GM18502 (cell line): ENCODE results near the gene MRPL32.
A peak's percentile ranks its signal among the peaks of the same experiment; 100 is the strongest.

Experiments used
- ATAC-seq: cut with Tn5 transposase; IDR thresholded peaks from one replicate; pipeline ENCODE4 v1.9.1; 2021; ENCODE audit warnings: mild to moderate bottlenecking; ENCODE audit not compliant: unreplicated experiment, poor library complexity

The MRPL32 gene

DNA sequence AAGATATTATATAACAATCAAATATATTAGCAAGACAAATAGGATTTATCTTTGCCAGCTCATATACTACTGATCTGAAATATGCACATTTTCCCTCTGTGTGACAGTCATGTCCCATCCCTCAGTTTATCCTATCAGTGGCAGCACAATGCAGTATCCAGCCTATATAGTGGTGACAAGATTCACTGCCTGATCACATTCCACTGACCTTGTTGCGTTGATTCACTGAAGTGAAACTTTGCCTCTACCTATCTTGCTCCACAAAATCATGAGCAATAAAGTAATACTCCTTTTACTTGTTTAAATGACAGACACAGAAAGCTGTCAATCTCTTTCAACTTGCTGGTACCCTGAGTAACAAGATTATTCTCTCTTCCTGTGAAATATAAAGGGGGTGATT is 6.5 kb upstream of the MRPL32 start:
- ATAC-seq = no peak

- no peak for ATAC-seq
Observed at GRCh38 chr7:42926204-42926603, 6.0 kb upstream of the MRPL32 start.

DNA sequence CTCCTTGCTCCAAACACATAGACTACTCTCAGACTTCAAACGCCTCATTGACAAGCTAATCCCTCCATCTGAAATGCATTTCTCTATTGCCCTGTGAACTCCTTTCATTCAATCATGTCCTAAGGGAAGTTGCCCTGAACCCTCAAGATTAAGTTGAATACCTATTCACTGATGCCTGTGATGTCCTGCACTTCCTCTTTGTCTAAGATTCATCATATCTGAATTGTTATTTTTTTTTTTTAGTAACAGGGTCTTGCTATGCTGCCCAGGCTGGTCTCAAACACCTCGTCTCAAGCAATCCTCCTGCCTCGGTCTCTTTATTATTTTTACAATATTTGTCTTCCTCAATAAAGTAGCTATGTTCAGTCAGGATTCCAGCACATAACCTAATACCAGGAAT is 3.4 kb upstream of the MRPL32 start:
- no peak for ATAC-seq

GRCh38 chr7:42929449-42929848 is 2.7 kb upstream of the MRPL32 start:
- no peak for ATAC-seq

DNA sequence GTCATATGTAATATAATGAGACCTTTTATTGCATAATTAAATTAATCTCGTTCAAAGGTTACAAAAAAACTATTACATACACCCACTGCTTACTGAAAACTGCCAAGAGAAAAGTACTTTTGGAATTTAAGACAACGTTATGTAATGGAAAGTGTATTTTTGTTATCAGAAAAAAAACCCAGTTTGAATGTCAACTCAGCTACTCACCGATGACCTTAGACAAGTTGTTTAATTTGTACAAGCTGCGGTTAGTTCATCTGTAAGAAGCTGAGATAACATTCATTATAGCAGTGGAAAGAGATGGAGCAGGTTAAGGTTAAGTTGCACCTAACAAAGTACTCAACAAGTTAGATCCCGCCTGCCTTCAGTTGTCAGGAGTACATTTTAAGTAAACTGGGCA is 1.3 kb upstream of the MRPL32 start:
- no peak for ATAC-seq

DNA sequence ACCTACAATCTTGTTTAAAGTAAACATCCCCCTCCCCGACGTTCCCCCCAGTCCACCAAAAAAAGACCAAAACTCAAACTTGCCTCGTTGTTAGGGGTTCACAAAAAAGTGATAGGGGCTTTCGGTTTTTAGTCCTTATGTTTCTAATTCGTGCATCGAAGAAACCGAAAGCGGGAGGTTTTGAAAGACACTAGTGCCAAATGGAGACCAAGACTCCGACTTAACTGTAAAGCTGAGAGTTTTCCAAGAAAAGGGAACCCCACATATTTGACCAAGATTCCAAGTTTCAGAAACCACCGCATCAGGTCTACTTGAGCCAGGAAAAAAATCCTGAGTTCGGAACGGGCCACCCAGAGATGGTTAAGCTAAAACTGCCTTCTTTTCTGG is 736 bp upstream of the MRPL32 start:
- no peak for ATAC-seq

- no peak for ATAC-seq
Observed at GRCh38 chr7:42932811-42933591, 825 bp downstream of the MRPL32 start.

- ATAC-seq = no peak
Observed at GRCh38 chr7:42934291-42934690, 2.1 kb downstream of the MRPL32 start.

GRCh38 chr7:42935861-42936260 is 3.7 kb downstream of the MRPL32 start:
- ATAC-seq = no peak

DNA sequence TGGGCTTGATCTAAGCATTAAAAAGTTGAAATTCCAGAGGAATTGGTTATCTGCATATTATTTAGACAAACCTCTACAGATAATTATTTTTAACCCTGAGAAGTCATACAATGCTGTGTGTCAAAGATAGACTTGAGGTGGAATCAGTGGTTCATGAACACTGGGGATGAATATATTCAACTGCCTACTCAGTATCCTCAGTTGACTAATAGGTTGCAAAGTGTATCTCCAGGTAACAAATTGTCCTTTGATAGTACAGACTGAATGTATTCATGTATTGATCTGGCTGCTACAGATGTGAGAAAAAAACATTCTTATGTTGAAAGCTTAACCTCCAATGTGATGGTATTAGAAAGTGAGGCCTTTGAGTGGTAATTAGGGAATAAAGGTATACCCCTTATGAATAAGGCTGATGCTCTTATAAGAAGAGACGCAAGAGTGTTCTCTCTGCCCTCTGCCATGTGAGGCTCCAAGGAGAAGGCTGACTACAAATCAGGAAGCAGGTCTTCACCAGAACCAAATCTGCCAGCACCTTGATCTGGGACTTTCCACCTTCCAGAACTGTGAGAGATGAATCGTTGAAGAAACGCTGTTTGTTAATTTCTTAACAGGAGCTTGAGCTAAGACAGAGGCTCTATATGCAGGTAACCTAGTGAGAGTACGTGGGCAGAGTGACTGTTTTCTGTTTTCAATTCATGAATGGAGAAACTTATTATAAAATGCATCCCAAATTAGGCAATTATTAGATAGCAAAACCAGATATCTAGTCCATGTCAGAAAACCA is 7.5 kb downstream of the MRPL32 start:
- ATAC-seq = peak; percentile 48

- ATAC-seq = peak; percentile 52
Observed at GRCh38 chr7:42940985-42941847, 9.0 kb downstream of the MRPL32 start.

DNA sequence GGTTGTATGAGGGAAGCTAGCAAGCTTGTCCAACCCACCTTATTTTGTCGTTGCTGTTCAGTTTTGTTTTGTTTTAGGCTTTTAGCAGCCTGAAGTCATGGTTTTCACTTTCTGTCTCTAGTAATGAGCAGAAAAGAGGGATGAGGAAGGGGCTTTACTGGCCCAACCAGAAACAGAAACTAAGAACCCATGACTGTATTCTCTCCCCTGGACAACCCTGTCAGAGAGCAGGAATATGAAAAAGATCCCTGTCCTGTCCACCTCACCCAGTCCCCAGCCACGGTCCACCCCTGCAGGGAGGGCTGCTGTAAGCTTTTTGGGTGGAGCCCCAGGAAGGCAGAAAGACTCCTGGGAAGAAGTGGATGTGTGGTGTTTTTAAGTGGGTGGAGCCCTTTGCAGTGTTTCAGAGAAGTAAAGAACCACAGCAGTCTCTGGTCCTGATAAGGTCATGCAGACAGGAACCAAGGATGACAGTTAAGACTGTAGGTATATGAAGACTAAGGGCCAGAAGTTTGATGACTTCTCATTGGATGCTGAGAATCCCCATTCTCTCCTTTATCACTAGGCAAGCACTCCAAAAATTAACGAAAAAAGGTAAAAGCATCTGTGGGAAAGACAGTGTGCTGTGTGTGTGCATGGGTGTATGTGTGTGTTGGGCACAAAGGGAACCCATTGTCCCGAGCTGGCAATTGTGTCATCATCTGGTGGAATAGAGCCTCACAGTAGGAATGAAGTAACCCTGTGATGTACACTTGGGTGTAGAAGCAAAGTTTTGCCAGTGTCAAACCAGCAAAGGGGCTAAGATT is 13.8 kb downstream of the MRPL32 start:
- peak; percentile 77 for ATAC-seq

GRCh38 chr7:42946627-42946950 is 14.4 kb downstream of the MRPL32 start:
- no peak for ATAC-seq

DNA sequence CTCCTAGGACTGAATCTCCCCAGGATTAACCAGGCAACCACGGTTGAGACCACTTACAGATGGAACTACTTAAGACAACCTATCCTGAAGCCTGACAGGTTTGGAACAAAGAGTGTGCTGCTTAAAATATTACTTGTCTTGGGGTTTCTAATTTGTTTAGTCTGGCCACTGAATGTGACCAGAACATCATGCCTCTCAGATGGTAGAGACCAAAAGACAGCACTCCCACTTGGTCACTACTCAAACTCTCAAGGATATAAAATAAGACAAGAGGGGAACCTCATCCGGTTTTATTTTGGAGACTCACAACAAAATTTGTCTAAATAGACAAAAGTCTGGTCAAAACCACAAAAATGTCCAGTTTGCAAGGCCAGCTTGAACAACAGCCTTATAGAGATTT is 15.3 kb downstream of the MRPL32 start:
- ATAC-seq = no peak

- ATAC-seq = no peak
Observed at GRCh38 chr7:42950417-42950816, 18.2 kb downstream of the MRPL32 start.

DNA sequence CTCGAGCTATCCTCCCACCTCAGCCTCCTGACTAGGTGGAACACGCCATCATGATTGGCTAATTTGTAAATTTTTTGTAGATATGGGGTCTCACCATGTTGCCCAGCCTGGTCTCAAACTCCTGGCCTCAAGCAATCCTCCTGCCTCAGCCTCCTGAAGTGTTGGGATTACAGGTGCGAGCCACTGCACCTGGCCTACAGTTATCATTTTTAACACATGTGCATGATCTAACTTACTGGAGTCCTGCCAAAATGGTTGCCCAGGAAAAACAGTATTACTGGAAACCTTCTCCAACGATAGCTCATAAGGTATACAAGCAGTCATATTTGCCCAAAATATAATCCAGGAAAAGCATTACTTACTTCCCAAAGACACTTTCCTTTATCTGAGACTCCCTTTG is 20.2 kb downstream of the MRPL32 start:
- ATAC-seq = no peak

GRCh38 chr7:42953994-42954393 is 21.8 kb downstream of the MRPL32 start:
- ATAC-seq = no peak

DNA sequence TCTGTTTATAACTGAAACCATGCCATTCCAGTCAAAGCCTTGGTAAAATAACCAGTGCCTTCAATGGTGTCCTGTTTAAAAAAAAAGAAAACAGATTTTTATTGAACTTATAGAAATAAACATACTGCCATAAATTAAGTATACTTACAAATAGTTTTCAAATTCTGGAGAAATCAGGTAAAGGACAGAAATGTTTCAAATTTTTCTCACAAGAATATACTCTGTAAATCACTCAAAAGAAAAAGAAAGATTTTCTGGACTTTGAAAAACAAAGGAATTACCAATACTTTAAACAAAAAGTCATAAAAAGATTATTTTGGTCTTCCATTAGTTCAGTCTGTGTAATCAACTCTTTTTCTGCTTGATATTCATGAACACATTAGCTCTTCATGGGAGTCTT is 23.9 kb downstream of the MRPL32 start:
- no peak for ATAC-seq

GRCh38 chr7:42959549-42959948 is 27.4 kb downstream of the MRPL32 start:
- ATAC-seq = no peak

- no peak for ATAC-seq
Observed at GRCh38 chr7:42960762-42961161, 28.6 kb downstream of the MRPL32 start.
